ENCODE measurements around the gene NCKAP1. TPM values are rescaled to one million over a fixed set of nuclear protein-coding genes. Genes with fewer than 3 reads are reported as not detected.
"Not testable (repeated sequence)": the region's sequence is repeated elsewhere in the genome, so short reads cannot be mapped to it uniquely, and the experiment has no call there.

The NCKAP1 gene
- total RNA-seq, 5 donors from 2014 or later (not counting 1 experiment from before 2014, with no cell fraction given): 2.6 to 7.6 (median 4.9) TPM

DNA sequence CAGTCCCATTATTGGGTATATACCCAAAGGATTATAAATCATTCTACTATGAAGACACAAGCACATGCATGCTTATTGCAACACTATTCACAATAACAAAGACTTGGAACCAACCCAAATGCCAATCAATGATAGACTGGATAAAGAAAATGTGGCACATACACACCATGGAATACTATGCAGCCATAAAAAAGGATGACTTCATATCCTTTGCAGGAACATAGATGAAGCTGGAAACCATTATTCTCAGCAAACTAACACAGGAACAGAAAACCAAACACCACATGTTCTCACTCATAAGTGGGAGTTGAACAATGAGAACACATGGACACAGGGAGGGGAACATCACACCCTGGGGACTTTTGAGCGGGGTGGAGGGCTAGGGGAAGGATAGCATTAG lies 158.2 kb downstream of the NCKAP1 start:
- H3K27me3 ChIP-seq (replicated peaks in 1 of 2; ENCODE audit: control insufficient read depth in 2 of 2, extremely low read depth in 1 of 2, insufficient read depth in 2 of 2, low read length in 1 of 2); H3K36me3 ChIP-seq (ENCODE audit: control insufficient read depth in 2 of 2, extremely low read depth in 1 of 2, insufficient read depth in 1 of 2, low read length in 1 of 2); H3K4me3 ChIP-seq (ENCODE audit: control insufficient read depth in 1 of 2, extremely low read depth in 1 of 2, low read length in 1 of 2); H3K9me3 ChIP-seq; POLR2A ChIA-PET; H3K27me3 Mint-ChIP-seq; ATAC-seq (replicated peaks in 1 of 4); DNase-seq; H3K4me1 ChIP-seq (ENCODE audit: control insufficient read depth in 1 of 2, extremely low read depth in 1 of 2, insufficient read depth in 2 of 2, low read length in 2 of 2); H3K4me3 Mint-ChIP-seq; H3K27ac ChIP-seq (ENCODE audit: low read length); H3K4me1 Mint-ChIP-seq; H3K27ac Mint-ChIP-seq; H3K36me3 Mint-ChIP-seq: not testable (repeated sequence)
- CTCF ChIA-PET: interaction anchor here in 1 of 2 donors (0.6 kb wide), 1 partner anchor 106 kb away, joined by 4 read pairs; no protein-coding TSS in a partner anchor
- no CpG with 5 or more reads among the region's 1 CpG for WGBS (ENCODE audit: insufficient coverage)
- H3K9me3 Mint-ChIP-seq: peaks cover 6 to 24% (median 12%) of the 10 kb centered on the region in 3 donors

DNA sequence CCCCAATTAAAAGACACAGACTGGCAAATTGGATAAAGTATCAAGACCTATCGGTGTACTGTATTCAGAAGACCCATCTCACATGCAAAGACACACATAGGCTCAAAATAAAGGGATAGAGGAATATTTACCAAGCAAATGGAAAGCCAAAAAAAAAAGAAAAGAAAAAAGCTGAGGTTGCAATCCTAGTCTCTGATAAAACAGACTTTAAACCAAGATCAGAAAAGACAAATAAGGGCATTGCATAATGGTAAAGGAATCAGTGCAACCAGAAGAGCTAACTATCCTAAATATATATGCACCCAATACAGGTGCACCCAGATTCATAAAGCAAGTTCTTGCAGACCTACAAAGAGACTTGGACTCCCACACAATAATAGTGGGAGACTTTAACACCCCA lies 161.6 kb downstream of the NCKAP1 start:
- H3K36me3 ChIP-seq (ENCODE audit: control insufficient read depth in 2 of 2, extremely low read depth in 1 of 2, insufficient read depth in 1 of 2, low read length in 1 of 2); CTCF ChIA-PET; H3K4me1 Mint-ChIP-seq; H3K27me3 ChIP-seq (replicated peaks in 1 of 2; ENCODE audit: control insufficient read depth in 2 of 2, extremely low read depth in 1 of 2, insufficient read depth in 2 of 2, low read length in 1 of 2); H3K4me3 ChIP-seq (ENCODE audit: control insufficient read depth in 1 of 2, extremely low read depth in 1 of 2, low read length in 1 of 2); H3K27ac Mint-ChIP-seq; H3K4me3 Mint-ChIP-seq; H3K36me3 Mint-ChIP-seq; POLR2A ChIA-PET; H3K27ac ChIP-seq (ENCODE audit: low read length); H3K9me3 ChIP-seq; H3K4me1 ChIP-seq (ENCODE audit: control insufficient read depth in 1 of 2, extremely low read depth in 1 of 2, insufficient read depth in 2 of 2, low read length in 2 of 2); DNase-seq; ATAC-seq (replicated peaks in 1 of 4): not testable (repeated sequence)
- Mint-ChIP-seq H3K27me3 (peaks cover 11 to 13% of the 10 kb centered on the region in 2 donors), H3K9me3 (peaks cover 12 to 35% (median 19%) of the 10 kb centered on the region in 3 donors)
- WGBS (ENCODE audit: insufficient coverage): no CpG with 5 or more reads among the region's 1 CpG

DNA sequence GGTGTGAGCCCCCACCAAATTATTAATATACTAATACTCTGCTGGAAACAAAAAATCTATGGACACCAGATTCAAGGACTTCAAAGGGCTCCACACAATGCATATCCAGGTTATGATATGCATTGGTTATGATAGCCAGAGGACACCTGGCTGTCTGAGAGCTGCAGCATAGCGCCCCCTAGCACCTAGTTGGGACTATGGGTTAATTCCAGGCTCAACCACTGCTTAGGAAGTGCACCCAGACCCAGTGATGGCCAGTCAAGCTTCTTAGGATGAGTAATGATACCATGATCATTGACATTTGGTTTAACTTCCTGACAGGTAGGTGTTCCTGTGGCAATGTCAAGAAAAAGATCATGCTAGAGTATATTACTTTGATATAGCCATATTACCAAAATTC lies 168.0 kb downstream of the NCKAP1 start:
- ATAC-seq (replicated peaks in 1 of 4) (no peak), DNase-seq (no peak)
- Mint-ChIP-seq H3K27me3 (peaks cover 48 to 59% of the 10 kb centered on the region in 2 donors), H3K36me3 (no peaks in the 10 kb centered on the region), H3K4me3 (no peak overlapping the region), H3K27ac (no peak overlapping the region), H3K4me1 (peaks cover 25 to 29% (median 26%) of the 10 kb centered on the region in 3 donors), H3K9me3 (peaks cover 6 to 12% (median 7%) of the 10 kb centered on the region in 3 donors)
- Histone ChIP-seq H3K4me1 (ENCODE audit: control insufficient read depth in 1 of 2, extremely low read depth in 1 of 2, insufficient read depth in 2 of 2, low read length in 2 of 2) (peaks cover 6 to 15% of the 10 kb centered on the region in 2 experiments), H3K27ac (ENCODE audit: low read length) (no peak overlapping the region), H3K9me3 (no peaks in the 10 kb centered on the region), H3K27me3 (replicated peaks in 1 of 2; ENCODE audit: control insufficient read depth in 2 of 2, extremely low read depth in 1 of 2, insufficient read depth in 2 of 2, low read length in 1 of 2) (peaks cover 0 to 30% of the 10 kb centered on the region in 2 experiments), H3K4me3 (ENCODE audit: control insufficient read depth in 1 of 2, extremely low read depth in 1 of 2, low read length in 1 of 2) (no peak overlapping the region), H3K36me3 (ENCODE audit: control insufficient read depth in 2 of 2, extremely low read depth in 1 of 2, insufficient read depth in 1 of 2, low read length in 1 of 2) (no peaks in the 10 kb centered on the region)
- POLR2A ChIA-PET: no interaction called here
- WGBS (ENCODE audit: insufficient coverage): no CpG with 5 or more reads among the region's 1 CpG
- CTCF ChIA-PET: interaction anchor here in 1 of 2 donors (0.6 kb wide), 1 partner anchor 311 kb away, joined by 4 read pairs; no protein-coding TSS in a partner anchor

DNA sequence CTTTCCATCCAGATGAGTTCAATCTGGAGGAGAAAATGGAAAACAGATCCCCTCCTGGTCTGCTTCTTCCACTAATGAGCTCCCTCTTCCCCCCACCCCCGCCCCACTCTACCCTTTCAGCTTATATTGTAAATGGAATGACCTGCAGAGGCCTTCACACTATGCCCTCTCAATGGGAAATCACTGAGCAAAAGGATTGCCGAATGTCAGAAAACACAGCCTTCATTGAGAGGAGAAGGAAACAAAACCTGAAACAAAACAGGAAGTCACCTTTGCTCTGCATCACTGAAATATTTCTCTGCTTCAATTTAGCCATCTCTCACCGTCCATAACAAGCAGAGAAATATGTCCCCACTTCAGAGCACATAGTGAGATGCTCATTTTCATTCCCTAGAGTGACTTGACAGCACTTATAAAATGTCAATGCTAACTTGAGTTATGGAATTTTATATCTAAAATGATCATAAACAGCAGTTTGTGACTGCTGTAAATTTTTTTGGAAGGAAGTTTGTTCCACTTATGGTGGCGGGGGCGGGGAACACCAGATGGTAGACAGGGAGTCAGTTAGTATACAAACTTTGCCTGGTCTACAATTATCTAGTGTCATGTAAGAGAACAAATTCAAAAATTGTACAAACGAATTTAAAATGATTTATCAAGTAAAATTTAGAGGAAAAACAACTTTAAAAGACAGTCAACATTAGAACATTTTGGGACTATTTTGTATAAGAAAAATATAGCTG lies 170.0 kb downstream of the NCKAP1 start:
- peaks cover 25 to 29% (median 28%) of the 10 kb centered on the region in 3 donors for H3K4me1 Mint-ChIP-seq
- no peak overlapping the region for H3K27ac Mint-ChIP-seq
- Histone ChIP-seq H3K27me3 (replicated peaks in 1 of 2; ENCODE audit: control insufficient read depth in 2 of 2, extremely low read depth in 1 of 2, insufficient read depth in 2 of 2, low read length in 1 of 2) (peaks cover 0 to 33% of the 10 kb centered on the region in 2 experiments), H3K4me3 (ENCODE audit: control insufficient read depth in 1 of 2, extremely low read depth in 1 of 2, low read length in 1 of 2) (no peak overlapping the region), H3K9me3 (no peaks in the 10 kb centered on the region), H3K27ac (ENCODE audit: low read length) (no peak overlapping the region), H3K4me1 (ENCODE audit: control insufficient read depth in 1 of 2, extremely low read depth in 1 of 2, insufficient read depth in 2 of 2, low read length in 2 of 2) (peaks cover 6 to 15% of the 10 kb centered on the region in 2 experiments), H3K36me3 (ENCODE audit: control insufficient read depth in 2 of 2, extremely low read depth in 1 of 2, insufficient read depth in 1 of 2, low read length in 1 of 2) (no peaks in the 10 kb centered on the region)
- H3K9me3 Mint-ChIP-seq: peaks cover 0 to 5% (median 0%) of the 10 kb centered on the region in 3 donors
- POLR2A ChIA-PET: interaction anchor here in 1 of 2 donors (0.6 kb wide), 1 partner anchor 227 kb away, joined by 3 read pairs; no protein-coding TSS in a partner anchor
- peak overlapping the region in 1 of 3 donors; percentile 84 for H3K4me3 Mint-ChIP-seq
- peaks cover 62 to 76% of the 10 kb centered on the region in 2 donors for H3K27me3 Mint-ChIP-seq
- WGBS (ENCODE audit: insufficient coverage): 40% methylated on average over 1 of the region's 6 CpGs
- no peaks in the 10 kb centered on the region for H3K36me3 Mint-ChIP-seq
- ATAC-seq (replicated peaks in 1 of 4) (no peak), DNase-seq (no peak)
- CTCF ChIA-PET: interaction anchor here in 1 of 2 donors (0.8 kb wide), 1 partner anchor 10 kb away, joined by 4 read pairs; no protein-coding TSS in a partner anchor

DNA sequence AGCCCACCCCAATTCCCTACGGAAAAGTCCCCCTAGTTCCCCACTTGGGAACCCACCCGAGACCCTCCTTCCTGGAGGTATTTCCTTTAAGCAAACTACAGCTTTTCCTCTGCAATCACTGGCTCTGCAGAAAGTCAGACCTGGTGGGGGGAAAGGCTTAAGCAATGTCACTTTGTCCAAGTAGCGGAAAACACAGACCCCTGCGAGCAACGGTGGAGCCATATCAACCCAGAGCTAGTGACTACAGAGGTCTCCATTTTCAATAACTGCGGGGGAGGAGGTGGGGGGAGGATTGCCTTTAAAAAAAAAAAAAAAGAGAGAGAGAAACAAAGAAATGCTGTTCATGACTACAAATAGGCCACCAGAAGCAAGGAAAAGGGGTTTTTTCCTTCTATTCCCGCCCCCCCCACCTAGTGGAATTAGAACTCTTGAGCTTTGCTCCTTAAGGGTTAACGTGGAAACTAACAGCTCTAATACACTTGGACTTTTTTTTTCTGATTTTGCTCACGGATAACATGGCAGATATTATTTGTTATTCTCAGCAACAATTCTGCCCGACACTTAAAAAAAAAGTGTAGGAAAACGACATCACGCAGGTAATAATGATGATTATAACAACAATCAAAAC lies 170.7 kb downstream of the NCKAP1 start:
- H3K27me3 Mint-ChIP-seq: peaks cover 69 to 71% of the 10 kb centered on the region in 2 donors
- CTCF ChIA-PET: no interaction called here
- no peaks in the 10 kb centered on the region for H3K9me3 ChIP-seq
- peaks cover 25 to 29% (median 28%) of the 10 kb centered on the region in 3 donors for H3K4me1 Mint-ChIP-seq
- H3K36me3 Mint-ChIP-seq: no peaks in the 10 kb centered on the region
- peaks cover 6 to 15% of the 10 kb centered on the region in 2 experiments for H3K4me1 ChIP-seq (ENCODE audit: control insufficient read depth in 1 of 2, extremely low read depth in 1 of 2, insufficient read depth in 2 of 2, low read length in 2 of 2)
- H3K27me3 ChIP-seq (replicated peaks in 1 of 2; ENCODE audit: control insufficient read depth in 2 of 2, extremely low read depth in 1 of 2, insufficient read depth in 2 of 2, low read length in 1 of 2): peaks cover 0 to 31% of the 10 kb centered on the region in 2 experiments
- ATAC-seq (replicated peaks in 1 of 4) (no peak), DNase-seq (no peak)
- peak overlapping the region in 1 of 2 donors; percentile 83 for H3K4me3 ChIP-seq (ENCODE audit: control insufficient read depth in 1 of 2, extremely low read depth in 1 of 2, low read length in 1 of 2)
- H3K27ac Mint-ChIP-seq: no peak overlapping the region
- POLR2A ChIA-PET: interaction anchor here in 1 of 2 donors (0.6 kb wide), 1 partner anchor 227 kb away, joined by 3 read pairs; no protein-coding TSS in a partner anchor
- no peaks in the 10 kb centered on the region for H3K9me3 Mint-ChIP-seq
- H3K27ac ChIP-seq (ENCODE audit: low read length): no peak overlapping the region
- H3K36me3 ChIP-seq (ENCODE audit: control insufficient read depth in 2 of 2, extremely low read depth in 1 of 2, insufficient read depth in 1 of 2, low read length in 1 of 2): no peaks in the 10 kb centered on the region
- WGBS (ENCODE audit: insufficient coverage): 35% methylated on average over 4 of the region's 12 CpGs
- peak overlapping the region in 1 of 3 donors; percentile 84 for H3K4me3 Mint-ChIP-seq
